SU-DHL-6 (cell line): ENCODE data around the gene TCF4.

ENCODE experiments used
- CTCF ChIP-seq: fragments of 200-600 bp; sonication (generic); IDR thresholded peaks from one replicate; pipeline ENCODE4 v1.5.1; 2017; ENCODE audit warnings: antibody characterized with exemption, mild to moderate bottlenecking, low read length, moderate library complexity; ENCODE audit not compliant: insufficient read depth, poor library complexity, severe bottlenecking
- EZH2phosphoT487 ChIP-seq: fragments of 200-600 bp; sonication (generic), shearing (Covaris generic); conservative IDR thresholded peaks from 2 replicates; pipeline ENCODE4 v1.6.1; 2018; ENCODE audit warnings: mild to moderate bottlenecking, antibody characterized with exemption, low read length, moderate library complexity, mixed read lengths

- no peak for TF ChIP-seq CTCF
- TF ChIP-seq EZH2phosphoT487 = no peak
Measured at GRCh38 chr18:55466789-55467188, 121.2 kb downstream of the TCF4 start.
